ENCODE results near the gene KCNMA1. TPM values are rescaled to one million over a fixed set of nuclear protein-coding genes. Genes with fewer than 3 reads are reported as not detected.

Gene KCNMA1
- total RNA-seq, 4 donors from 2014 or later, result 66.8 to 96.5 (median 78.9) TPM

GRCh38 chr10:77513781-77514331 is 123.8 kb downstream of the KCNMA1 start:
- intact Hi-C loops (cut with DNase I; ENCODE audit: low total_unique reads), result no loop called here
- H3K36me3 ChIP-seq, result no peaks in the 10 kb centered on the region
- H3K4me3 ChIP-seq, result no peak overlapping the region
- H3K27me3 ChIP-seq, result no peaks in the 10 kb centered on the region
- DNase-seq (peak; percentile 92 to 95), ATAC-seq (peak; percentile 74 to 76)
- no peak for TF ChIP-seq CTCF (IDR thresholded peaks at IDR 0.05 in 4 of 5, conservative IDR thresholded peaks at IDR 0.05 in 1 of 5)
- peak; percentile 51 to 69 for TF ChIP-seq POLR2A (IDR thresholded peaks at IDR 0.05)
- peak overlapping the region; percentile 84 to 93 (median 90) for H3K27ac ChIP-seq
- in situ Hi-C loops (cut with MboI; ENCODE audit: low sequenced_read_pairs in 4 of 4), result no loop called here
- no peaks in the 10 kb centered on the region for H3K9me3 ChIP-seq
- peaks cover 53 to 64% of the 10 kb centered on the region in 2 donors for H3K4me1 ChIP-seq

GRCh38 chr10:77513220-77513619 is 124.4 kb downstream of the KCNMA1 start:
- H3K36me3 ChIP-seq, result no peaks in the 10 kb centered on the region
- no peaks in the 10 kb centered on the region for H3K27me3 ChIP-seq
- in situ Hi-C loops (cut with MboI; ENCODE audit: low sequenced_read_pairs in 4 of 4), result no loop called here
- no peak for TF ChIP-seq POLR2A (IDR thresholded peaks at IDR 0.05)
- no peak for TF ChIP-seq CTCF (IDR thresholded peaks at IDR 0.05 in 4 of 5, conservative IDR thresholded peaks at IDR 0.05 in 1 of 5)
- H3K27ac ChIP-seq, result peak overlapping the region; percentile 84 to 93 (median 90)
- ATAC-seq (no peak), DNase-seq (no peak)
- H3K9me3 ChIP-seq, result no peaks in the 10 kb centered on the region
- H3K4me3 ChIP-seq, result no peak overlapping the region
- H3K4me1 ChIP-seq, result peaks cover 47 to 57% of the 10 kb centered on the region in 2 donors
- intact Hi-C loops (cut with DNase I; ENCODE audit: low total_unique reads), result no loop called here

- DNase-seq (no peak), ATAC-seq (no peak)
- Histone ChIP-seq H3K4me3 (no peak overlapping the region), H3K36me3 (no peaks in the 10 kb centered on the region), H3K27me3 (no peaks in the 10 kb centered on the region), H3K27ac (peak overlapping the region; percentile 84 to 93 (median 90)), H3K4me1 (peaks cover 48 to 56% of the 10 kb centered on the region in 2 donors), H3K9me3 (no peaks in the 10 kb centered on the region)
- intact Hi-C loops (cut with DNase I; ENCODE audit: low total_unique reads), result no loop called here
- in situ Hi-C loops (cut with MboI; ENCODE audit: low sequenced_read_pairs in 4 of 4), result no loop called here
- no peak for TF ChIP-seq CTCF (IDR thresholded peaks at IDR 0.05 in 4 of 5, conservative IDR thresholded peaks at IDR 0.05 in 1 of 5)
- no peak for TF ChIP-seq POLR2A (IDR thresholded peaks at IDR 0.05)
Measured at GRCh38 chr10:77512219-77512578, 125.4 kb downstream of the KCNMA1 start.

GRCh38 chr10:77511498-77512218 is 126.0 kb downstream of the KCNMA1 start:
- H3K4me1 ChIP-seq, result peaks cover 50 to 60% of the 10 kb centered on the region in 2 donors
- intact Hi-C loops (cut with DNase I; ENCODE audit: low total_unique reads), result no loop called here
- in situ Hi-C loops (cut with MboI; ENCODE audit: low sequenced_read_pairs in 4 of 4), result no loop called here
- no peaks in the 10 kb centered on the region for H3K9me3 ChIP-seq
- TF ChIP-seq POLR2A (IDR thresholded peaks at IDR 0.05) (no peak), CTCF (IDR thresholded peaks at IDR 0.05 in 4 of 5, conservative IDR thresholded peaks at IDR 0.05 in 1 of 5) (no peak)
- ATAC-seq, result no peak
- H3K27me3 ChIP-seq, result no peaks in the 10 kb centered on the region
- H3K4me3 ChIP-seq, result no peak overlapping the region
- H3K27ac ChIP-seq, result peak overlapping the region; percentile 84 to 93 (median 90)
- DNase-seq, result no peak
- H3K36me3 ChIP-seq, result no peaks in the 10 kb centered on the region
